Measurements from ENCODE around the gene UBALD2. TPM values are rescaled to one million over a fixed set of nuclear protein-coding genes. Genes with fewer than 3 reads are reported as not detected.

Gene UBALD2
- total and polyA plus RNA-seq, 2 donors (not counting 3 experiments of a cell fraction or from before 2014, with no cell fraction given), result 46.9 to 70.9 TPM

- H4K20me1 ChIP-seq (replicated peaks; ENCODE audit: control insufficient read depth, extremely low read depth, insufficient read depth, low read length), result no peaks in the 10 kb centered on the region
- no peaks in the 10 kb centered on the region for H3K27me3 ChIP-seq (ENCODE audit: control insufficient read depth in 2 of 2, insufficient read depth in 2 of 2, low read length in 2 of 2)
- no peak overlapping the region for H3K27ac ChIP-seq (ENCODE audit: insufficient read depth, low read depth, low read length)
- intact Hi-C loops (cut with micrococcal nuclease), result no loop called here
- FAIRE-seq, result no peak
- H3K36me3 ChIP-seq (ENCODE audit: control insufficient read depth in 2 of 2, extremely low read depth in 1 of 2, insufficient read depth in 2 of 2, low read length in 2 of 2), result peaks cover 0 to 3% of the 10 kb centered on the region in 2 experiments
- no peaks in the 10 kb centered on the region for H3K9me3 ChIP-seq (replicated peaks; ENCODE audit: control insufficient read depth, insufficient read depth, low read length)
- DNase-seq (ENCODE audit: low read depth, low spot score), result no peak
- POLR2A ChIA-PET, result no interaction called here
- no peak overlapping the region for H2AFZ ChIP-seq (ENCODE audit: low read depth, low read length)
- H3K4me1 ChIP-seq (ENCODE audit: control insufficient read depth, extremely low read depth, insufficient read depth, low read length), result peaks cover 4% of the 10 kb centered on the region
- dilution Hi-C loops (cut with MboI; ENCODE audit: extremely low pct_ligation_motif_present, low sequenced_read_pairs), result no loop called here
- H3K4me2 ChIP-seq (ENCODE audit: insufficient read depth, low read length), result no peak overlapping the region
- CTCF ChIA-PET, result interaction anchor here (2.0 kb wide), 1 partner anchor 111 kb away, joined by 4 read pairs; no protein-coding TSS in a partner anchor
- no TSS peak for BruUV-seq (replicated peaks)
- no peaks in the 10 kb centered on the region for H3K79me2 ChIP-seq (ENCODE audit: control insufficient read depth, insufficient read depth, low read length)
- no peak overlapping the region for H3K9ac ChIP-seq (replicated peaks; ENCODE audit: extremely low read depth, insufficient read depth, low read length)
- TF ChIP-seq MAX (IDR thresholded peaks at IDR 0.05; ENCODE audit: insufficient read depth, insufficient read length) (no peak), MYC (IDR thresholded peaks at IDR 0.05; ENCODE audit: low read depth, low read length) (no peak), POLR2A (IDR thresholded peaks at IDR 0.05; ENCODE audit: low read depth, low read length) (no peak), JUN (IDR thresholded peaks at IDR 0.05; ENCODE audit: borderline replicate concordance, insufficient read depth, insufficient read length, low read depth) (no peak), FOS (IDR thresholded peaks at IDR 0.05; ENCODE audit: borderline replicate concordance, insufficient read depth, low read length) (no peak), GATA2 (IDR thresholded peaks at IDR 0.05; ENCODE audit: insufficient read depth, insufficient read length, low read depth, low read length) (no peak), EZH2 (IDR thresholded peaks at IDR 0.05; ENCODE audit: borderline replicate concordance, low read depth, low read length, severe bottlenecking) (no peak), CTCF (IDR thresholded peaks at IDR 0.05; ENCODE audit: extremely low read depth in 1 of 2, insufficient read depth in 1 of 2, low read depth in 1 of 2, low read length in 2 of 2) (no peak), POLR2AphosphoS5 (IDR thresholded peaks at IDR 0.05; ENCODE audit: insufficient read depth, low read depth, low read length) (no peak)
- H3K4me3 ChIP-seq (replicated peaks in 1 of 3; ENCODE audit: insufficient read depth in 1 of 3, low read depth in 1 of 3, low read length in 3 of 3), result no peak overlapping the region
- H3K9me1 ChIP-seq (replicated peaks; ENCODE audit: control insufficient read depth, extremely low read depth, insufficient read depth, low read length), result no peaks in the 10 kb centered on the region
Measured at GRCh38 chr17:76293106-76293505, 28.0 kb downstream of the UBALD2 start.

Measured in endothelial cell of umbilical vein (primary cell).